ENCODE data around the gene DEFB131B. TPM values are rescaled to one million over a fixed set of nuclear protein-coding genes. Genes with fewer than 3 reads are reported as not detected.

DEFB131B gene
- total RNA-seq, 1 donor from 2014 or later, result not detected

GRCh38 chr11:71914617-71915189 is 36.5 kb downstream of the DEFB131B start:
- Mint-ChIP-seq H3K9me3 (ENCODE audit: unreplicated experiment) (no peaks in the 10 kb centered on the region), H3K27me3 (ENCODE audit: unreplicated experiment) (no peaks in the 10 kb centered on the region), H3K27ac (ENCODE audit: unreplicated experiment) (no peak overlapping the region), H3K4me1 (ENCODE audit: unreplicated experiment) (peaks cover 3% of the 10 kb centered on the region), H3K36me3 (ENCODE audit: unreplicated experiment) (peaks cover 50% of the 10 kb centered on the region), H3K4me3 (ENCODE audit: unreplicated experiment) (no peak overlapping the region)
- TF ChIP-seq, protein P1, sequence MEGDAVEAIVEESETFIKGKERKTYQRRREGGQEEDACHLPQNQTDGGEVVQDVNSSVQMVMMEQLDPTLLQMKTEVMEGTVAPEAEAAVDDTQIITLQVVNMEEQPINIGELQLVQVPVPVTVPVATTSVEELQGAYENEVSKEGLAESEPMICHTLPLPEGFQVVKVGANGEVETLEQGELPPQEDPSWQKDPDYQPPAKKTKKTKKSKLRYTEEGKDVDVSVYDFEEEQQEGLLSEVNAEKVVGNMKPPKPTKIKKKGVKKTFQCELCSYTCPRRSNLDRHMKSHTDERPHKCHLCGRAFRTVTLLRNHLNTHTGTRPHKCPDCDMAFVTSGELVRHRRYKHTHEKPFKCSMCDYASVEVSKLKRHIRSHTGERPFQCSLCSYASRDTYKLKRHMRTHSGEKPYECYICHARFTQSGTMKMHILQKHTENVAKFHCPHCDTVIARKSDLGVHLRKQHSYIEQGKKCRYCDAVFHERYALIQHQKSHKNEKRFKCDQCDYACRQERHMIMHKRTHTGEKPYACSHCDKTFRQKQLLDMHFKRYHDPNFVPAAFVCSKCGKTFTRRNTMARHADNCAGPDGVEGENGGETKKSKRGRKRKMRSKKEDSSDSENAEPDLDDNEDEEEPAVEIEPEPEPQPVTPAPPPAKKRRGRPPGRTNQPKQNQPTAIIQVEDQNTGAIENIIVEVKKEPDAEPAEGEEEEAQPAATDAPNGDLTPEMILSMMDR (IDR thresholded peaks at IDR 0.05), result no peak
- no peak for DNase-seq (ENCODE audit: extremely low spot score, unreplicated experiment)

- Mint-ChIP-seq H3K36me3 (ENCODE audit: unreplicated experiment) (peaks cover 39% of the 10 kb centered on the region), H3K27ac (ENCODE audit: unreplicated experiment) (no peak overlapping the region), H3K27me3 (ENCODE audit: unreplicated experiment) (no peaks in the 10 kb centered on the region), H3K9me3 (ENCODE audit: unreplicated experiment) (no peaks in the 10 kb centered on the region), H3K4me1 (ENCODE audit: unreplicated experiment) (peaks cover 3% of the 10 kb centered on the region), H3K4me3 (ENCODE audit: unreplicated experiment) (no peak overlapping the region)
- TF ChIP-seq, protein P1 (IDR thresholded peaks at IDR 0.05), result no peak
- no peak for DNase-seq (ENCODE audit: extremely low spot score, unreplicated experiment)
These were observed 39.4 kb downstream of the DEFB131B start for GRCh38 chr11:71917646-71918140.

DNA sequence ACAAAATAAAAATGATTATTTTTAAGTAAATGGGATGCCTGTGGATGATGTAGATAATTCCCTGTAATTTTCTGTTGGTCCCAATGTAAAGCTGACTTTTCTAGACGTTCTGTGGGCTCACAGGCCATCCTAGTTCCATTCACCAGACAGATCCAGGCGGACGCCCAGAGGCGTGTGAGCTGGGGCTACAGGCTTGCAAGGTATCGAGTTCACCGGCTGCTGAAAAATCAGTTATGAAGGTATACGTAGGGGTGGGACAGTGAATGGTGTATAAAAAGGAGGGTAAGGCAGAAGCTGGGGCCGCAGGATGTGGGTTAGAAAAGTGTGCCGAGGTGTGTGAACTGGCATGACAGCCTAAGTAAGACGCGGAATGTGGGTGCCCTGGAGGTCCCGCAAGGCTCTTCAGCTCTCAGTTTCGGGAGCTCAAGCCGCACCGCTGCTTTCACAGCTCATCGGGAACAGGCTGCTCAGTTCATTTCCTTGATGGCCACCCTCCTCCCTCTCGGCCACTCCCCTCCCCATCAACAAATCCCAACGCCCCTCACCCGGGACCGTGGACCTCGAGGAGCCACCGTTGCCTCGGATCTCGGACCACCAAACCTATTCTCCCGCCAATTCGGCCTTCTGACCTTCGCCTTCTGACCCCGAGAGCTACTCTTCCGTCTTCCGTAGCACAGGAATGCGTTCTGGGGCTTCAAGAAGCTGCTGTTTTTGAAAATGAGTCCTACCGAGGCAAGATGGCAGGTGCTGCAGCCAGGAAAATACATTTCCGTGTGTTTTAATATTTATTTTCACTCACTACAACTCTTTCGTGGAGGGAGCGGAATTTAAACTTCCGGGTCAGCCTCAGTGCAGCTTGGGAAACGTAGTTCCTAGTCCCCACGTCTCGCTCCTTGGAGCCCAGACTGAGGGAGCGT is 49.8 kb downstream of the DEFB131B start, which contains the start of gene XNDC1N:
Gene XNDC1N (minus strand): TSS at position 775 of the 917 bp plus-strand sequence. CDS start 5,241 bp downstream, outside the sequence.
- Mint-ChIP-seq H3K27ac (ENCODE audit: unreplicated experiment) (peak within 1 kb of the TSS; percentile 99), H3K4me1 (ENCODE audit: unreplicated experiment) (peaks cover 42% of the 10 kb centered on the region), H3K9me3 (ENCODE audit: unreplicated experiment) (no peaks in the 10 kb centered on the region), H3K36me3 (ENCODE audit: unreplicated experiment) (no peaks in the 10 kb centered on the region), H3K27me3 (ENCODE audit: unreplicated experiment) (no peaks in the 10 kb centered on the region), H3K4me3 (ENCODE audit: unreplicated experiment) (peak within 1 kb of the TSS; percentile 92)
- TF ChIP-seq, protein P1 (IDR thresholded peaks at IDR 0.05), result no peak
- DNase-seq (ENCODE audit: extremely low spot score, unreplicated experiment), result no peak

GRCh38 chr11:71928737-71929443 is 50.6 kb downstream of the DEFB131B start, which contains the start of gene RNF121:
RNF121 (plus strand) TSS chr11:71929046; CDS start chr11:71929062, 16 bp downstream.
- peak; percentile 97 for DNase-seq (ENCODE audit: extremely low spot score, unreplicated experiment)
- no peaks in the 10 kb centered on the region for H3K9me3 Mint-ChIP-seq (ENCODE audit: unreplicated experiment)
- TF ChIP-seq, protein P1 (IDR thresholded peaks at IDR 0.05), result no peak
- H3K27me3 Mint-ChIP-seq (ENCODE audit: unreplicated experiment), result no peaks in the 10 kb centered on the region
- H3K4me1 Mint-ChIP-seq (ENCODE audit: unreplicated experiment), result peaks cover 44% of the 10 kb centered on the region
- no peaks in the 10 kb centered on the region for H3K36me3 Mint-ChIP-seq (ENCODE audit: unreplicated experiment)
- peak within 1 kb of the TSS; percentile 99 for H3K27ac Mint-ChIP-seq (ENCODE audit: unreplicated experiment)
- H3K4me3 Mint-ChIP-seq (ENCODE audit: unreplicated experiment), result peak within 1 kb of the TSS; percentile 92

Data from osteocyte (in vitro differentiated cells).